ENCODE measurements around the gene THOP1. TPM values are rescaled to one million over a fixed set of nuclear protein-coding genes. Genes with fewer than 3 reads are reported as not detected.
A peak's percentile ranks its signal among the peaks of the same experiment; 100 is the strongest.

The THOP1 gene
- total and polyA plus RNA-seq, 10 of the 15 experiments (the other 5 are each of a cell fraction or from before 2014, with no cell fraction given) = 1.9 to 270 (median 169) TPM

GRCh38 chr19:2768365-2769132 lies 16.8 kb upstream of the THOP1 start:
- FAIRE-seq = no peak
- Histone ChIP-seq H3K36me3 (ENCODE audit: control insufficient read depth in 2 of 2, insufficient read depth in 2 of 2, low read length in 1 of 2) (peaks cover 5 to 32% of the 10 kb centered on the region in 2 experiments; a peak in 3 of 4 replicates), H3K4me1 (ENCODE audit: control insufficient read depth, insufficient read depth, low read length) (no peaks in the 10 kb centered on the region), H3K9ac (ENCODE audit: control insufficient read depth, insufficient read depth, low read length) (no peak overlapping the region), H3K79me2 (ENCODE audit: control insufficient read depth, insufficient read depth, low read length) (peaks cover 18% of the 10 kb centered on the region), H4K20me1 (ENCODE audit: control insufficient read depth, insufficient read depth) (peaks cover 3% of the 10 kb centered on the region; the same call in 1 of the 2 replicates), H3K4me2 (ENCODE audit: control insufficient read depth, insufficient read depth) (no peak overlapping the region), H3K27ac (ENCODE audit: control insufficient read depth, insufficient read depth) (no peak overlapping the region), H3K27me3 (replicated peaks in 1 of 2; ENCODE audit: control insufficient read depth in 2 of 2, insufficient read depth in 2 of 2, low read length in 1 of 2) (no peaks in the 10 kb centered on the region), H3K9me3 (replicated peaks; ENCODE audit: control insufficient read depth, insufficient read depth, low read length) (no peaks in the 10 kb centered on the region), H3K4me3 (no peak overlapping the region), H2AFZ (ENCODE audit: control insufficient read depth, low read depth, low read length) (no peak overlapping the region)
- ATAC-seq = no peak
- WGBS (ENCODE audit: insufficient coverage, insufficient replicate concordance, low lambda C conversion rate, missing lambda C conversion rate) = 93% methylated on average over 20 of the region's 29 CpGs
- no peak for DNase-seq (ENCODE audit: low read depth, low spot score)
- in situ Hi-C loops (cut with MboI) (no loop called here), intact Hi-C loops (cut with micrococcal nuclease; ENCODE audit: unreplicated experiment) (no loop called here)
- ChIA-PET POLR2A (no interaction called here), RAD21 (ENCODE audit: unreplicated experiment) (no interaction called here), SMC1A (ENCODE audit: uncharacterized antibody, unreplicated experiment) (no interaction called here), CTCF (interaction anchor here (0.6 to 0.7 kb wide), 3 partner anchors 15 to 604 kb away, joined by 3 to 6 read pairs (median 3); no protein-coding TSS in a partner anchor)
- no TSS peak for BruUV-seq (replicated peaks)
- TF ChIP-seq BCL3 (IDR thresholded peaks at IDR 0.05; ENCODE audit: borderline replicate concordance, insufficient read depth, low read depth, low read length, poor library complexity, severe bottlenecking) (no peak), USF1 (IDR thresholded peaks at IDR 0.05; ENCODE audit: borderline replicate concordance, extremely low read length, insufficient read depth, low read depth, low read length) (peak; percentile 3), MTA3 (IDR thresholded peaks at IDR 0.05; ENCODE audit: borderline replicate concordance, low read length) (no peak)

Measured in GM12878 (cell line).